ENCODE measurements around the gene LRRC4C. TPM values are rescaled to one million over a fixed set of nuclear protein-coding genes. Genes with fewer than 3 reads are reported as not detected.

LRRC4C gene
- total RNA-seq, 1 experiment from 2014 or later: 0.72 TPM

DNA sequence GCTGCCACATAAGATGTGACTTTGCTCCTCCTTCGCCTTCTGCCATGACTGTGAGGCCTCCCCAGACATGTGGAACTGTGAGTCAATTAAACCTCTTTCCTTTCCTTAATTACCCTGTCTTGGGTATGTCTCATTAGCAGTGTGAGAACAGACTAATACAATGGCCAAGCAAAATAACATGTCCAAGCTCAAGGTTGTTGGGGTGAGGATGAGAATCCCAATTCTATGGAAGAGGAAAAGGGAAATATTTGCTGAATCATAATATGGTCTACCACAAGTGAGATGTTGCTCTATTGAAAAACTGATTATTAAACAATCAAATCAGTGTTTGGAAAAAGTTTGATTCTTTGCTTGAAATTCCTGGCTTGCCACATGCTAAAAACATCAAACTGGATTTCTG, 48.7 kb upstream of the LRRC4C start:
- H3K27me3 Mint-ChIP-seq (ENCODE audit: low read depth): no peaks in the 10 kb centered on the region
- peaks cover 24% of the 10 kb centered on the region for H3K4me1 Mint-ChIP-seq
- ATAC-seq: no peak
- H3K4me3 Mint-ChIP-seq: no peak overlapping the region
- POLR2A ChIA-PET: no interaction called here
- TF ChIP-seq ZBTB21 (CRISPR knock-in tag; IDR thresholded peaks at IDR 0.05; ENCODE audit: borderline replicate concordance): no peak
- no peak for TF ChIP-seq ETV6 (CRISPR knock-in tag; IDR thresholded peaks at IDR 0.05)
- TF ChIP-seq, protein P1, sequence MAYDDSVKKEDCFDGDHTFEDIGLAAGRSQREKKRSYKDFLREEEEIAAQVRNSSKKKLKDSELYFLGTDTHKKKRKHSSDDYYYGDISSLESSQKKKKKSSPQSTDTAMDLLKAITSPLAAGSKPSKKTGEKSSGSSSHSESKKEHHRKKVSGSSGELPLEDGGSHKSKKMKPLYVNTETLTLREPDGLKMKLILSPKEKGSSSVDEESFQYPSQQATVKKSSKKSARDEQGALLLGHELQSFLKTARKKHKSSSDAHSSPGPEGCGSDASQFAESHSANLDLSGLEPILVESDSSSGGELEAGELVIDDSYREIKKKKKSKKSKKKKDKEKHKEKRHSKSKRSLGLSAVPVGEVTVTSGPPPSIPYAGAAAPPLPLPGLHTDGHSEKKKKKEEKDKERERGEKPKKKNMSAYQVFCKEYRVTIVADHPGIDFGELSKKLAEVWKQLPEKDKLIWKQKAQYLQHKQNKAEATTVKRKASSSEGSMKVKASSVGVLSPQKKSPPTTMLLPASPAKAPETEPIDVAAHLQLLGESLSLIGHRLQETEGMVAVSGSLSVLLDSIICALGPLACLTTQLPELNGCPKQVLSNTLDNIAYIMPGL (CRISPR knock-in tag; IDR thresholded peaks at IDR 0.05): no peak
- TF ChIP-seq, protein P2, sequence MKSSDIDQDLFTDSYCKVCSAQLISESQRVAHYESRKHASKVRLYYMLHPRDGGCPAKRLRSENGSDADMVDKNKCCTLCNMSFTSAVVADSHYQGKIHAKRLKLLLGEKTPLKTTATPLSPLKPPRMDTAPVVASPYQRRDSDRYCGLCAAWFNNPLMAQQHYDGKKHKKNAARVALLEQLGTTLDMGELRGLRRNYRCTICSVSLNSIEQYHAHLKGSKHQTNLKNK (CRISPR knock-in tag; IDR thresholded peaks at IDR 0.05): no peak
- no peak for TF ChIP-seq GABPB1 (CRISPR knock-in tag; IDR thresholded peaks at IDR 0.05)
- no peak for TF ChIP-seq IRF2 (CRISPR knock-in tag; IDR thresholded peaks at IDR 0.05; ENCODE audit: borderline replicate concordance, low read depth)
- no peak for TF ChIP-seq KAT7 (CRISPR knock-in tag; IDR thresholded peaks at IDR 0.05; ENCODE audit: borderline replicate concordance)
- TF ChIP-seq ZSCAN18 (CRISPR knock-in tag; IDR thresholded peaks at IDR 0.05): no peak
- TF ChIP-seq MXD4 (CRISPR knock-in tag; IDR thresholded peaks at IDR 0.05; ENCODE audit: borderline replicate concordance): no peak
- no peak for TF ChIP-seq ZNF671 (CRISPR knock-in tag; IDR thresholded peaks at IDR 0.05)
- no peak for TF ChIP-seq ZNF423 (CRISPR knock-in tag; IDR thresholded peaks at IDR 0.05)
- TF ChIP-seq, protein P3, sequence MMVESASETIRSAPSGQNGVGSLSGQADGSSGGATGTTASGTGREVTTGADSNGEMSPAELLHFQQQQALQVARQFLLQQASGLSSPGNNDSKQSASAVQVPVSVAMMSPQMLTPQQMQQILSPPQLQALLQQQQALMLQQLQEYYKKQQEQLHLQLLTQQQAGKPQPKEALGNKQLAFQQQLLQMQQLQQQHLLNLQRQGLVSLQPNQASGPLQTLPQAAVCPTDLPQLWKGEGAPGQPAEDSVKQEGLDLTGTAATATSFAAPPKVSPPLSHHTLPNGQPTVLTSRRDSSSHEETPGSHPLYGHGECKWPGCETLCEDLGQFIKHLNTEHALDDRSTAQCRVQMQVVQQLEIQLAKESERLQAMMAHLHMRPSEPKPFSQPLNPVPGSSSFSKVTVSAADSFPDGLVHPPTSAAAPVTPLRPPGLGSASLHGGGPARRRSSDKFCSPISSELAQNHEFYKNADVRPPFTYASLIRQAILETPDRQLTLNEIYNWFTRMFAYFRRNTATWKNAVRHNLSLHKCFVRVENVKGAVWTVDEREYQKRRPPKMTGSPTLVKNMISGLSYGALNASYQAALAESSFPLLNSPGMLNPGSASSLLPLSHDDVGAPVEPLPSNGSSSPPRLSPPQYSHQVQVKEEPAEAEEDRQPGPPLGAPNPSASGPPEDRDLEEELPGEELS (CRISPR knock-in tag; IDR thresholded peaks at IDR 0.05): no peak
- TF ChIP-seq, protein P4, sequence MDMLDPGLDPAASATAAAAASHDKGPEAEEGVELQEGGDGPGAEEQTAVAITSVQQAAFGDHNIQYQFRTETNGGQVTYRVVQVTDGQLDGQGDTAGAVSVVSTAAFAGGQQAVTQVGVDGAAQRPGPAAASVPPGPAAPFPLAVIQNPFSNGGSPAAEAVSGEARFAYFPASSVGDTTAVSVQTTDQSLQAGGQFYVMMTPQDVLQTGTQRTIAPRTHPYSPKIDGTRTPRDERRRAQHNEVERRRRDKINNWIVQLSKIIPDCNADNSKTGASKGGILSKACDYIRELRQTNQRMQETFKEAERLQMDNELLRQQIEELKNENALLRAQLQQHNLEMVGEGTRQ (CRISPR knock-in tag; IDR thresholded peaks at IDR 0.05): no peak
- TF ChIP-seq, protein P5, sequence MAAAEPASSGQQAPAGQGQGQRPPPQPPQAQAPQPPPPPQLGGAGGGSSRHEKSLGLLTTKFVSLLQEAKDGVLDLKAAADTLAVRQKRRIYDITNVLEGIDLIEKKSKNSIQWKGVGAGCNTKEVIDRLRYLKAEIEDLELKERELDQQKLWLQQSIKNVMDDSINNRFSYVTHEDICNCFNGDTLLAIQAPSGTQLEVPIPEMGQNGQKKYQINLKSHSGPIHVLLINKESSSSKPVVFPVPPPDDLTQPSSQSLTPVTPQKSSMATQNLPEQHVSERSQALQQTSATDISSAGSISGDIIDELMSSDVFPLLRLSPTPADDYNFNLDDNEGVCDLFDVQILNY (CRISPR knock-in tag; IDR thresholded peaks at IDR 0.05): no peak
- no peak for TF ChIP-seq ZNF416 (CRISPR knock-in tag; IDR thresholded peaks at IDR 0.05)
- TF ChIP-seq, protein P6, sequence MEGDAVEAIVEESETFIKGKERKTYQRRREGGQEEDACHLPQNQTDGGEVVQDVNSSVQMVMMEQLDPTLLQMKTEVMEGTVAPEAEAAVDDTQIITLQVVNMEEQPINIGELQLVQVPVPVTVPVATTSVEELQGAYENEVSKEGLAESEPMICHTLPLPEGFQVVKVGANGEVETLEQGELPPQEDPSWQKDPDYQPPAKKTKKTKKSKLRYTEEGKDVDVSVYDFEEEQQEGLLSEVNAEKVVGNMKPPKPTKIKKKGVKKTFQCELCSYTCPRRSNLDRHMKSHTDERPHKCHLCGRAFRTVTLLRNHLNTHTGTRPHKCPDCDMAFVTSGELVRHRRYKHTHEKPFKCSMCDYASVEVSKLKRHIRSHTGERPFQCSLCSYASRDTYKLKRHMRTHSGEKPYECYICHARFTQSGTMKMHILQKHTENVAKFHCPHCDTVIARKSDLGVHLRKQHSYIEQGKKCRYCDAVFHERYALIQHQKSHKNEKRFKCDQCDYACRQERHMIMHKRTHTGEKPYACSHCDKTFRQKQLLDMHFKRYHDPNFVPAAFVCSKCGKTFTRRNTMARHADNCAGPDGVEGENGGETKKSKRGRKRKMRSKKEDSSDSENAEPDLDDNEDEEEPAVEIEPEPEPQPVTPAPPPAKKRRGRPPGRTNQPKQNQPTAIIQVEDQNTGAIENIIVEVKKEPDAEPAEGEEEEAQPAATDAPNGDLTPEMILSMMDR (IDR thresholded peaks at IDR 0.05): no peak
- TF ChIP-seq, protein P7, sequence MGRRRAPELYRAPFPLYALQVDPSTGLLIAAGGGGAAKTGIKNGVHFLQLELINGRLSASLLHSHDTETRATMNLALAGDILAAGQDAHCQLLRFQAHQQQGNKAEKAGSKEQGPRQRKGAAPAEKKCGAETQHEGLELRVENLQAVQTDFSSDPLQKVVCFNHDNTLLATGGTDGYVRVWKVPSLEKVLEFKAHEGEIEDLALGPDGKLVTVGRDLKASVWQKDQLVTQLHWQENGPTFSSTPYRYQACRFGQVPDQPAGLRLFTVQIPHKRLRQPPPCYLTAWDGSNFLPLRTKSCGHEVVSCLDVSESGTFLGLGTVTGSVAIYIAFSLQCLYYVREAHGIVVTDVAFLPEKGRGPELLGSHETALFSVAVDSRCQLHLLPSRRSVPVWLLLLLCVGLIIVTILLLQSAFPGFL (CRISPR knock-in tag; IDR thresholded peaks at IDR 0.05; ENCODE audit: borderline replicate concordance): no peak
- TF ChIP-seq TP53 (CRISPR knock-in tag; IDR thresholded peaks at IDR 0.05): no peak
- DNase-seq (ENCODE audit: low spot score): no peak
- no peak overlapping the region for H3K27ac Mint-ChIP-seq
- CTCF ChIA-PET: no interaction called here
- H3K9me3 Mint-ChIP-seq: peaks cover 8% of the 10 kb centered on the region
- no peaks in the 10 kb centered on the region for H3K36me3 Mint-ChIP-seq
